ENCODE results near the gene TMTC2. TPM values are rescaled to one million over a fixed set of nuclear protein-coding genes. Genes with fewer than 3 reads are reported as not detected.

TMTC2 gene
- total and polyA plus RNA-seq, 2 donors, result 3.0 to 5.1 TPM

DNA sequence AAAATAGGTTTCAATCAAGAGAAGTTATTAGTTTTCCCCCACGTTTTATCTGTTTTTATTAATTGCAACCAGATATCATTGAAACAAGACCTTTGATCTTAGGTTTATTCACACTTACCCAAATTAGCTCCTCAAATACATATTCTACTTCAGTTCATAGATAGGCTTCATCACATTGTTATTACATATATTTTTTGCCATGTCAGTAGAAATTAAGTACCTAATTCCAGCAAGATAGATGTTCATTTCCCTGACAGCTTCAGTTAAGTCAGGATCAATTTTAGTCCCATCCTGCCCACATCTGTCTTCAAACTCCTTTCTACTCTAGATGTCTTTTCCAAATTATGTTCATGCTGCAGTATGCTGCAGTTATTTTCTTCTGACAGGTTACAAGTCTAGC, 388.8 kb downstream of the TMTC2 start:
- WGBS, result 89% methylated on average over 1 of the region's 1 CpG
- no peaks in the 10 kb centered on the region for H3K36me3 ChIP-seq (ENCODE audit: control insufficient read depth in 2 of 2, insufficient read depth in 2 of 2, low read length in 1 of 2)

DNA sequence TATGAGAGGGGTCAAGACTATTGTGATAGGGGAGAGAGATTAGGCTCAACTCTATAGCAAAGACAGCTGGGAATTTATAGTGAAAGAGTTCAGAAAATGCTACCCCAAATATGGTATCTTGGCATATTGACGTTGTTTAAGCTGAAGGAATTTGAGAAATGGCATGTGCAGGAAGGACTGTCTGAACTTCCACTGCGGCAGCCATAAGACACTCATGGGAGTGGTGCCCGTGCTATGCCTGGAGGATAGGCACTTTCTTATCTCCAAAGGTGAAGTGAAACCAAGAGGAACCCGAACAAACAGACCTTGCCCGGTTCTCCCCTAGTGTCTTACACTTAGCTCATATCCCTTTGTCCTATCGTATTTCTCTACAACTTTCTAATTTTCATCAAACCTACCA, 390.3 kb downstream of the TMTC2 start:
- no peak for DNase-seq (ENCODE audit: low read depth in 6 of 9, low spot score in 9 of 9)
- H3K4me1 ChIP-seq (ENCODE audit: control insufficient read depth in 2 of 2, insufficient read depth in 2 of 2, low read length in 2 of 2), result no peaks in the 10 kb centered on the region
- no peak overlapping the region for H3K27ac ChIP-seq (ENCODE audit: low read depth in 1 of 2, low read length in 1 of 2)
- H3K9me3 ChIP-seq (ENCODE audit: control insufficient read depth in 2 of 2, insufficient read depth in 1 of 2, low read length in 1 of 2), result peaks cover 0 to 11% of the 10 kb centered on the region in 2 donors
- no peaks in the 10 kb centered on the region for H3K27me3 ChIP-seq (ENCODE audit: control insufficient read depth in 2 of 2, insufficient read depth in 1 of 2, low read length in 1 of 2)
- no peak overlapping the region for H3K4me3 ChIP-seq (ENCODE audit: low read length in 2 of 2)
- WGBS, result 96% methylated on average over 6 of the region's 6 CpGs
- no peaks in the 10 kb centered on the region for H3K36me3 ChIP-seq (ENCODE audit: control insufficient read depth in 2 of 2, insufficient read depth in 2 of 2, low read length in 1 of 2)

More for the DNA sequence above, 388.8 kb downstream of the TMTC2 start:
- peaks cover 0 to 11% of the 10 kb centered on the region in 2 donors for H3K9me3 ChIP-seq (ENCODE audit: control insufficient read depth in 2 of 2, insufficient read depth in 1 of 2, low read length in 1 of 2)
- H3K4me3 ChIP-seq (ENCODE audit: low read length in 2 of 2), result no peak overlapping the region
- no peaks in the 10 kb centered on the region for H3K4me1 ChIP-seq (ENCODE audit: control insufficient read depth in 2 of 2, insufficient read depth in 2 of 2, low read length in 2 of 2)
- H3K27me3 ChIP-seq (ENCODE audit: control insufficient read depth in 2 of 2, insufficient read depth in 1 of 2, low read length in 1 of 2), result no peaks in the 10 kb centered on the region
- no peak for DNase-seq (ENCODE audit: low read depth in 6 of 9, low spot score in 9 of 9)
- H3K27ac ChIP-seq (ENCODE audit: low read depth in 1 of 2, low read length in 1 of 2), result no peak overlapping the region

DNA sequence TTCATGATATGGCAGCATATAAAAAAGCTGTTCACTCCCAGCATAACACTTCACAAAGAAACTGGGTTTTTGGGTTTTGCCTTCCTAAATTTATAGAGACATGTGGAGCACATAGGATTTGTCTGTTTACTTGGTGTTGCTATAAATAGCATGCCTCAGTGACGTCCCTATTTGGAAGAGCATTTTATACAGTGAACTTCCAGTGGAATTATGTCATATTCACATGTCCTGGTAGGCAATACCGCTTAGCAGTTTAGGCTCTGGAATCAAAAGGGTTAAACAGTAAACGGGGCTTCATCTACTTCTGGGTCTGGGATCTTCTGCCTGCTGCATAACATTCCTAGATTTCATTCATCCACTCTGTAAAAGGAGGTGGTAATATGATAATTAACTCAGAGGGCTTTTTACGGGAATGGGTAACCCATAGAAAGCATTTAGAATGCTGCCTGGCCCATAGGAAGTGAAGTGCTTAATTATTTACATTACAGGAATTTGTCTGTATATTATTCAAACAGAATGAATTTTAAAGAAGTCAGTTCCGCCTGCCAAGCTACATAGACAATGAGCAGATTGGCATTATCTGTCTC, 396.1 kb downstream of the TMTC2 start:
- DNase-seq (ENCODE audit: low read depth in 6 of 9, low spot score in 9 of 9), result no peak
- H3K27me3 ChIP-seq (ENCODE audit: control insufficient read depth in 2 of 2, insufficient read depth in 1 of 2, low read length in 1 of 2), result no peaks in the 10 kb centered on the region
- H3K36me3 ChIP-seq (ENCODE audit: control insufficient read depth in 2 of 2, insufficient read depth in 2 of 2, low read length in 1 of 2), result no peaks in the 10 kb centered on the region
- H3K4me3 ChIP-seq (ENCODE audit: low read length in 2 of 2), result no peak overlapping the region
- 76% methylated on average over 5 of the region's 5 CpGs for WGBS
- no peaks in the 10 kb centered on the region for H3K4me1 ChIP-seq (ENCODE audit: control insufficient read depth in 2 of 2, insufficient read depth in 2 of 2, low read length in 2 of 2)
- no peaks in the 10 kb centered on the region for H3K9me3 ChIP-seq (ENCODE audit: control insufficient read depth in 2 of 2, insufficient read depth in 1 of 2, low read length in 1 of 2)
- no peak overlapping the region for H3K27ac ChIP-seq (ENCODE audit: low read depth in 1 of 2, low read length in 1 of 2)

DNA sequence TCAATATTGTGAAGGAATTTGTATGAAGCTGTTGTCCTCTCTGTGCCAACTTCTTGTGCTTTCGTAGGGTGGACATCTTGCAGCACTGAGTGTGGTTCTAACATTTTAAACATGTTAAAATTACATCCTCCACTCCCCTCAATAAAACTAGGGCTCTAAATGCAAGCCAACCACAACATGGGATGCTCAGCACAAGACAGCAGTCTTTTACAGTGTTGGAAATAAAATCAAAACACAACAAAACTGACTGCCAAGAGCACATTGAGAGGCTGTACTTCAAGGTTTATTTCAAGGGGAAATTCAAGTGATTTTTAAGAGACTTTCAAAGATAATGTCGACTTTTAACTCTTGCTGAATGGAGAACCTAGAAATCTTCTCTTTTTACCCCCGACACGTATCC, 396.9 kb downstream of the TMTC2 start:
- no peak overlapping the region for H3K4me3 ChIP-seq (ENCODE audit: low read length in 2 of 2)
- no peak overlapping the region for H3K27ac ChIP-seq (ENCODE audit: low read depth in 1 of 2, low read length in 1 of 2)
- WGBS, result 64% methylated on average over 4 of the region's 4 CpGs
- DNase-seq (ENCODE audit: low read depth in 6 of 9, low spot score in 9 of 9), result no peak
- no peaks in the 10 kb centered on the region for H3K4me1 ChIP-seq (ENCODE audit: control insufficient read depth in 2 of 2, insufficient read depth in 2 of 2, low read length in 2 of 2)
- H3K27me3 ChIP-seq (ENCODE audit: control insufficient read depth in 2 of 2, insufficient read depth in 1 of 2, low read length in 1 of 2), result no peaks in the 10 kb centered on the region
- H3K36me3 ChIP-seq (ENCODE audit: control insufficient read depth in 2 of 2, insufficient read depth in 2 of 2, low read length in 1 of 2), result no peaks in the 10 kb centered on the region
- no peaks in the 10 kb centered on the region for H3K9me3 ChIP-seq (ENCODE audit: control insufficient read depth in 2 of 2, insufficient read depth in 1 of 2, low read length in 1 of 2)

DNA sequence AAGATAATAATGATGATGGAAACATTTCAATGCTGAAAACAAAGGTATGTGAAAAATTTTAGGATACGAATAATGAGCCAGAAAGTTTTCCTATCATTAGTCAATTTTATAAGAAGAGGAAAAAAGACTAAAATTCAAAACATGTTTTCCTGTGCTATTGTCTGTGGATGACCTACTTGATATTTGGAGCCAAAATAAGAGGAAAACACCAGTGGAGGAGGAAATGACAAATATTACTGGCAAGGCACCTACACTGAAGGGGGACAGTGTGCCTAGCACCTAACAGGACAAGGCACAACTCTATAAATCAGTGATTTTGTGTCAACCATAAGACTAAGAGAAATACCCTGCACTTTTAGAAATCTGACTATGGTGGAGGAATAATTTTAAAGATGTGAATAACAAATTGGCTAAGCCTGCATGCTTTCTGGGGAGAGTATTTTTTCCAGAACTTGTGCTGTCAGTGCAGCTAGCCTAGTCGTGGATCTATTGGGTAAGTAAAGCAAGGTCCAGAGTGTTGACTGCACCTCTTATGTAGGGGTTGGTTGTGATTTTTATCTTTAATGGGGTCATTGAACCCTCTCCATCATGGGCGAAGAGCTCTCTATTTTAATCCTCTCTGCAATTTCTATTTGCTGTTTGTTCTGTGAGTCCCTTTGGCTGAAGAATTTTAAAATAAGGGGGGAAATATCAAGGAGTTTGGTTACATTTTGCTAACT, 398.0 kb downstream of the TMTC2 start:
- WGBS, result 90% methylated on average over 3 of the region's 3 CpGs
- no peak for DNase-seq (ENCODE audit: low read depth in 6 of 9, low spot score in 9 of 9)
- no peaks in the 10 kb centered on the region for H3K9me3 ChIP-seq (ENCODE audit: control insufficient read depth in 2 of 2, insufficient read depth in 1 of 2, low read length in 1 of 2)
- no peaks in the 10 kb centered on the region for H3K36me3 ChIP-seq (ENCODE audit: control insufficient read depth in 2 of 2, insufficient read depth in 2 of 2, low read length in 1 of 2)
- no peaks in the 10 kb centered on the region for H3K27me3 ChIP-seq (ENCODE audit: control insufficient read depth in 2 of 2, insufficient read depth in 1 of 2, low read length in 1 of 2)
- no peak overlapping the region for H3K27ac ChIP-seq (ENCODE audit: low read depth in 1 of 2, low read length in 1 of 2)
- H3K4me3 ChIP-seq (ENCODE audit: low read length in 2 of 2), result no peak overlapping the region
- no peaks in the 10 kb centered on the region for H3K4me1 ChIP-seq (ENCODE audit: control insufficient read depth in 2 of 2, insufficient read depth in 2 of 2, low read length in 2 of 2)

DNA sequence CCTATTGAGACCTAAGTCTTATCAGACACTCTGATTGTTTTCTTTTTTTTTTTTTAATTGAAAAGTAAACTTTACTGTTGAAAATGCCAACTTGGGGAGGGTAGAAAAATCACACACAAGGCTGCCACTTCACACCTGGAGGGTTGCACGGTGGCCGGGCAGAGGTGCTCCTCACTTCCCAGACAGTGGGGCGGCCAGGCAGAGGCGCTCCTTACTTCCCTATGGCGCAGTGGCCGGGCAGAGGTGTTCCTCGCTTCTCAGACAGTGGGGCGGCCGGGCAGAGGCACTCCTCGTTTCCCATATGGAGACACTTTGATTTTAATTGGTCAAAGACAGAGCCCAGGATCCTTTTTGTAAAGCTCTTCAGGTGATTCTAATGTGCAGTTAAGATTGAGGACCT, 399.3 kb downstream of the TMTC2 start:
- Histone ChIP-seq H3K27ac (ENCODE audit: low read depth in 1 of 2, low read length in 1 of 2) (no peak overlapping the region), H3K36me3 (ENCODE audit: control insufficient read depth in 2 of 2, insufficient read depth in 2 of 2, low read length in 1 of 2) (no peaks in the 10 kb centered on the region), H3K4me3 (ENCODE audit: low read length in 2 of 2) (no peak overlapping the region), H3K9me3 (ENCODE audit: control insufficient read depth in 2 of 2, insufficient read depth in 1 of 2, low read length in 1 of 2) (no peaks in the 10 kb centered on the region), H3K27me3 (ENCODE audit: control insufficient read depth in 2 of 2, insufficient read depth in 1 of 2, low read length in 1 of 2) (no peaks in the 10 kb centered on the region), H3K4me1 (ENCODE audit: control insufficient read depth in 2 of 2, insufficient read depth in 2 of 2, low read length in 2 of 2) (no peaks in the 10 kb centered on the region)
- WGBS, result 96% methylated on average over 10 of the region's 10 CpGs
- DNase-seq (ENCODE audit: low read depth in 6 of 9, low spot score in 9 of 9), result no peak

DNA sequence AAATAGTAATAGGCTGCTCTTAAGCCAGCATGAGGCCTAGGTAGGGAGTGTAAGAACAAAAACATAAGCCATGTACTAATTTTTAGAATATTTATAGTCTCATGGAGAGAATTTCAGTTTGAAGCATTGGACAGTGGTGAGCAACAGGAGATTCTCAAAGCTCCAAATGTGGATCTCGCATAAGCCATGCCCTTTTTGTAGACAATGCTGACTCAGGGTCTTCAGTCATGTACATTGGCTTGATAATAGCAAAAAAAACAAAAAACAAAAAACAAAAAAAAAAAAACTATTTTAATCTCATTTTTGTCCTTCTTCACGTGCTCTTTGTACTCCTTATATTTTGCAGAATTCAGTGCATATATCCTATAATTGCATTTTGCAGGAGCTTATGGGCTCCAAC, 402.9 kb downstream of the TMTC2 start:
- Histone ChIP-seq H3K27me3 (ENCODE audit: control insufficient read depth in 2 of 2, insufficient read depth in 1 of 2, low read length in 1 of 2) (no peaks in the 10 kb centered on the region), H3K4me1 (ENCODE audit: control insufficient read depth in 2 of 2, insufficient read depth in 2 of 2, low read length in 2 of 2) (no peaks in the 10 kb centered on the region), H3K36me3 (ENCODE audit: control insufficient read depth in 2 of 2, insufficient read depth in 2 of 2, low read length in 1 of 2) (no peaks in the 10 kb centered on the region), H3K9me3 (ENCODE audit: control insufficient read depth in 2 of 2, insufficient read depth in 1 of 2, low read length in 1 of 2) (no peaks in the 10 kb centered on the region), H3K27ac (ENCODE audit: low read depth in 1 of 2, low read length in 1 of 2) (no peak overlapping the region), H3K4me3 (ENCODE audit: low read length in 2 of 2) (no peak overlapping the region)
- DNase-seq (ENCODE audit: low read depth in 6 of 9, low spot score in 9 of 9), result no peak
- 95% methylated on average over 2 of the region's 2 CpGs for WGBS

DNA sequence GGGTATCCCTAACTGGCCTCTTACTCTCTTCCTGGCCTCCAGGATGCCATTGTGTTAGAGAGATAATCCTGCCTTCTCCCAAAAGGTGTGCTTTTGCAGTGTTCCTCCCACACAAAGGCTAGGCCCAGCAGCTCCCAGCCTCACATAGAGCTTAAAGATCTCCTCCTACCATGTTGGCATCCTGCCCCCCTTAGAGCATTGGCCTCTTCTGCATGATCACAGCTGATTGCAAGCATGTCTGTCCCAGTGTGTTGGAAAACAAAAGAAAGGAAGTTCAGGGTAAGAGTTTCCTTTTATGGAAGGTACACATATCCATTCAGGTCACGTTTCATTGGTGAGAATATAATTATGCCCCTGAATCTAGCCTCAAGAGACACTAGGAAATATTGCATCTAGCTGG, 405.4 kb downstream of the TMTC2 start:
- 93% methylated on average over 1 of the region's 1 CpG for WGBS

DNA sequence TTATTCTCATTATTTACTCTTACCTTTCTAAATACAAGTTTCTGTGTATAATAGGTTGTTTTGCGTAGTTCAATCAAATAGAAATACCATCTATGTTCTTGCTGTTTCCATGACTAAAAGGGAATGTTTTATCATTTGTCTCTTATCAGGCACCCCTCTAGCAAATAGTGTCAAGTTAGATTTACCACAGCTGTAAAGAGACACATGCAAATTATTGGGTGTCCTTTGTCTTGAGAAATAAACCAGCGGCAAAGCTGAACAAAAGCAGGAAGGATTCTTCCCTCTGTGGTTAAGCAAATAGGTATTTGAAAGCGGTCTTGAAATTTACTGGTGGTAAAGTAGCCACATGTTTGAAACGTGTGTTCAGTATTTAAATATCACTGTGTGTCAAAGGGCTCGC, 405.9 kb downstream of the TMTC2 start:
- no peak overlapping the region for H3K27ac ChIP-seq (ENCODE audit: low read depth in 1 of 2, low read length in 1 of 2)
- H3K4me3 ChIP-seq (ENCODE audit: low read length in 2 of 2), result no peak overlapping the region
- H3K27me3 ChIP-seq (ENCODE audit: control insufficient read depth in 2 of 2, insufficient read depth in 1 of 2, low read length in 1 of 2), result no peaks in the 10 kb centered on the region
- no peaks in the 10 kb centered on the region for H3K9me3 ChIP-seq (ENCODE audit: control insufficient read depth in 2 of 2, insufficient read depth in 1 of 2, low read length in 1 of 2)
- DNase-seq (ENCODE audit: low read depth in 6 of 9, low spot score in 9 of 9), result no peak
- WGBS, result 80% methylated on average over 5 of the region's 5 CpGs
- H3K4me1 ChIP-seq (ENCODE audit: control insufficient read depth in 2 of 2, insufficient read depth in 2 of 2, low read length in 2 of 2), result no peaks in the 10 kb centered on the region
- H3K36me3 ChIP-seq (ENCODE audit: control insufficient read depth in 2 of 2, insufficient read depth in 2 of 2, low read length in 1 of 2), result no peaks in the 10 kb centered on the region

More for the DNA sequence above, 405.4 kb downstream of the TMTC2 start:
- Histone ChIP-seq H3K4me1 (ENCODE audit: control insufficient read depth in 2 of 2, insufficient read depth in 2 of 2, low read length in 2 of 2) (no peaks in the 10 kb centered on the region), H3K36me3 (ENCODE audit: control insufficient read depth in 2 of 2, insufficient read depth in 2 of 2, low read length in 1 of 2) (no peaks in the 10 kb centered on the region), H3K27ac (ENCODE audit: low read depth in 1 of 2, low read length in 1 of 2) (no peak overlapping the region), H3K4me3 (ENCODE audit: low read length in 2 of 2) (no peak overlapping the region), H3K9me3 (ENCODE audit: control insufficient read depth in 2 of 2, insufficient read depth in 1 of 2, low read length in 1 of 2) (no peaks in the 10 kb centered on the region), H3K27me3 (ENCODE audit: control insufficient read depth in 2 of 2, insufficient read depth in 1 of 2, low read length in 1 of 2) (no peaks in the 10 kb centered on the region)
- DNase-seq (ENCODE audit: low read depth in 6 of 9, low spot score in 9 of 9), result no peak

All from thymus (tissue), 11 donors.